PC-3 (cell line): ENCODE results near the gene DOCK10. TPM values are rescaled to one million over a fixed set of nuclear protein-coding genes. Genes with fewer than 3 reads are reported as not detected.

ENCODE experiments used
- ATAC-seq: fragments of 200-7000 bp; cut with Tn5 transposase; 2 replicates; pipeline ENCODE4 v1.9.1; 2020; ENCODE audit warnings: mild to moderate bottlenecking, moderate library complexity
- BruUV-seq: library from RNA; stranded (reverse); fragments of 400-500 nt; replicated peaks from 2 replicates; lab custom pipeline; 2021; lab: Mats Ljungman, UMichigan
- CTCF ChIA-PET: fragments of 300-600 bp; sonication (Branson Sonifier 250); formaldehyde crosslinking; loops from one replicate; lab custom pipeline; 2022; ENCODE audit warnings: antibody characterized with exemption; lab: Charles Lee
- POLR2A ChIA-PET: fragments of 300-600 bp; sonication (Branson Sonifier 250); formaldehyde crosslinking; loops from one replicate; lab custom pipeline; 2022; ENCODE audit warnings: antibody characterized with exemption; ENCODE audit not compliant: unreplicated experiment; lab: Charles Lee
- DNase-seq: peaks from one replicate; pipeline ENCODE4 v3.0.0-alpha.2; 2015
- H2AFZ ChIP-seq: fragments of 300-600 bp; sonication (generic); 2 replicates; pipeline ENCODE4 v1.6.0; 2016; ENCODE audit warnings: antibody characterized with exemption, low read length
- H3F3A ChIP-seq: fragments of 300-600 bp; sonication (generic); one replicate; pipeline ENCODE4 v1.6.0; 2017; ENCODE audit warnings: antibody characterized with exemption, low read length, control low read depth, mild to moderate bottlenecking; ENCODE audit not compliant: unreplicated experiment
- H3K27ac ChIP-seq: fragments of 300-600 bp; sonication (generic); 2 replicates; pipeline ENCODE4 v1.5.1; 2016; ENCODE audit warnings: mild to moderate bottlenecking, low read length
- H3K27me3 ChIP-seq: fragments of 300-600 bp; sonication (generic); 2 replicates; pipeline ENCODE4 v1.6.1; 2016; ENCODE audit warnings: low read length, mixed read lengths
- H3K36me3 ChIP-seq: fragments of 300-600 bp; sonication (generic); 2 replicates; pipeline ENCODE4 v1.6.1; 2016; ENCODE audit warnings: low read depth, mixed run types, low read length, mixed read lengths
- H3K4me1 ChIP-seq: fragments of 300-600 bp; sonication (generic); 2 replicates; pipeline ENCODE4 v1.5.1; 2016; ENCODE audit warnings: low read length; ENCODE audit not compliant: insufficient read depth
- H3K4me2 ChIP-seq: fragments of 300-600 bp; sonication (generic); 2 replicates; pipeline ENCODE4 v1.6.0; 2016; ENCODE audit warnings: low read length
- H3K4me3 ChIP-seq: fragments of 300-600 bp; sonication (generic); 2 replicates; pipeline ENCODE4 v1.5.1; 2016; ENCODE audit warnings: mild to moderate bottlenecking, low read length, mixed read lengths
- H3K79me2 ChIP-seq: fragments of 300-600 bp; sonication (generic); 2 replicates; pipeline ENCODE4 v1.6.1; 2017; ENCODE audit warnings: low read length, mixed read lengths
- H3K9ac ChIP-seq: fragments of 300-600 bp; sonication (generic); 2 replicates; pipeline ENCODE4 v1.6.0; 2016; ENCODE audit warnings: mild to moderate bottlenecking, low read length
- H3K9me2 ChIP-seq: fragments of 300-600 bp; sonication (generic); replicated peaks from 2 replicates; pipeline ENCODE4 v1.6.1; 2016; ENCODE audit warnings: mixed run types, low read length, mixed read lengths
- H3K9me3 ChIP-seq: fragments of 300-600 bp; sonication (generic); 2 replicates; pipeline ENCODE4 v1.6.1; 2016; ENCODE audit warnings: low read length, mixed read lengths
- H4K20me1 ChIP-seq: fragments of 300-600 bp; sonication (generic); 2 replicates; pipeline ENCODE4 v1.6.1; 2016; ENCODE audit warnings: low read length, mixed read lengths
- CTCF ChIP-seq: fragments of 300-600 bp; sonication (generic); conservative IDR thresholded peaks from 2 replicates; pipeline ENCODE4 v1.5.1; 2017; ENCODE audit warnings: antibody characterized with exemption, low read depth, mild to moderate bottlenecking, low read length
- EZH2 ChIP-seq: fragments of 300-600 bp; sonication (generic); IDR thresholded peaks from one replicate; pipeline ENCODE4 v1.6.1; 2017; ENCODE audit warnings: antibody characterized with exemption, mild to moderate bottlenecking, low read length; ENCODE audit not compliant: unreplicated experiment
- EZH2phosphoT487 ChIP-seq: fragments of 300-600 bp; sonication (generic); IDR thresholded peaks from 2 replicates; pipeline ENCODE4 v1.6.1; 2018; ENCODE audit warnings: mild to moderate bottlenecking, antibody characterized with exemption, low read length, borderline replicate concordance
- intact Hi-C: fragments of 100-400 bp; cut with micrococcal nuclease; formaldehyde crosslinking; loops from 2 replicates; pipeline ENCODE4 v1.9.0; 2023
- total RNA-seq: library from RNA; depleted of rRNA; stranded (reverse); fragments of >200 nt; gene quantifications from 2 replicates; pipeline ENCODE4 v1.2.3, GENCODE V29; 2014

DOCK10 gene
- total RNA-seq, 1 experiment from 2014 or later: 23.1 TPM

- no peak overlapping the region for H2AFZ ChIP-seq
- H3K36me3 ChIP-seq: no peaks in the 10 kb centered on the region
- no peak overlapping the region for H3K4me3 ChIP-seq
- no peaks in the 10 kb centered on the region for H3K27me3 ChIP-seq
- H3K9ac ChIP-seq: no peak overlapping the region
- ATAC-seq: no peak
- TF ChIP-seq EZH2 (no peak), CTCF (no peak), EZH2phosphoT487 (no peak)
- H3K79me2 ChIP-seq: no peaks in the 10 kb centered on the region
- H4K20me1 ChIP-seq: no peaks in the 10 kb centered on the region
- intact Hi-C loops: no loop called here
- H3K4me2 ChIP-seq: no peak overlapping the region
- BruUV-seq: no TSS peak
- no peaks in the 10 kb centered on the region for H3K9me2 ChIP-seq
- H3K27ac ChIP-seq: no peak overlapping the region
- no peak for DNase-seq
- 0 out of 2 replicates have a peak, but pooled peaks cover 4% of the 10 kb centered on the region for H3K9me3 ChIP-seq
- no peaks in the 10 kb centered on the region for H3K4me1 ChIP-seq
- no peaks in the 10 kb centered on the region for H3F3A ChIP-seq
- CTCF ChIA-PET: no interaction called here
- POLR2A ChIA-PET: interaction anchor here (0.5 kb wide), 1 partner anchor 60 kb away, joined by 3 read pairs; no protein-coding TSS in a partner anchor
Observed at GRCh38 chr2:224731665-224732064, 310.6 kb downstream of the DOCK10 start.

GRCh38 chr2:224729435-224729834 is 312.8 kb downstream of the DOCK10 start:
- no peaks in the 10 kb centered on the region for H3K27me3 ChIP-seq
- no peak overlapping the region for H3K4me2 ChIP-seq
- no peaks in the 10 kb centered on the region for H3F3A ChIP-seq
- H2AFZ ChIP-seq: no peak overlapping the region
- no peaks in the 10 kb centered on the region for H4K20me1 ChIP-seq
- ATAC-seq (no peak), DNase-seq (no peak)
- H3K4me1 ChIP-seq: no peaks in the 10 kb centered on the region
- ChIA-PET CTCF (no interaction called here), POLR2A (no interaction called here)
- TF ChIP-seq EZH2 (no peak), CTCF (no peak), EZH2phosphoT487 (no peak)
- no peaks in the 10 kb centered on the region for H3K9me2 ChIP-seq
- no peaks in the 10 kb centered on the region for H3K79me2 ChIP-seq
- intact Hi-C loops: no loop called here
- H3K4me3 ChIP-seq: no peak overlapping the region
- H3K36me3 ChIP-seq: no peaks in the 10 kb centered on the region
- no TSS peak for BruUV-seq
- no peak overlapping the region for H3K27ac ChIP-seq
- 0 out of 2 replicates have a peak, but pooled peaks cover 4% of the 10 kb centered on the region for H3K9me3 ChIP-seq
- H3K9ac ChIP-seq: no peak overlapping the region

GRCh38 chr2:224724331-224724730 is 317.9 kb downstream of the DOCK10 start:
- Histone ChIP-seq H3K27ac (no peak overlapping the region), H3K4me1 (no peaks in the 10 kb centered on the region), H3K9me2 (no peaks in the 10 kb centered on the region), H3K36me3 (no peaks in the 10 kb centered on the region), H3K79me2 (no peaks in the 10 kb centered on the region), H4K20me1 (no peaks in the 10 kb centered on the region), H3K9ac (no peak overlapping the region), H2AFZ (no peak overlapping the region), H3K9me3 (0 out of 2 replicates have a peak, but pooled peaks cover 4% of the 10 kb centered on the region), H3F3A (no peaks in the 10 kb centered on the region), H3K4me3 (no peak overlapping the region), H3K27me3 (no peaks in the 10 kb centered on the region), H3K4me2 (no peak overlapping the region)
- ATAC-seq: no peak
- intact Hi-C loops: no loop called here
- no peak for TF ChIP-seq EZH2
- TF ChIP-seq CTCF: no peak
- no peak for TF ChIP-seq EZH2phosphoT487
- POLR2A ChIA-PET: no interaction called here
- no TSS peak for BruUV-seq
- DNase-seq: no peak
- CTCF ChIA-PET: no interaction called here
